B cell (primary cell): ENCODE results near the gene DENND1A. TPM values are rescaled to one million over a fixed set of nuclear protein-coding genes. Genes with fewer than 3 reads are reported as not detected.

Experiments used
- ATAC-seq: fragments of 200-7000 bp; cut with Tn5 transposase; one replicate; pipeline ENCODE4 v1.10.0; 2021; ENCODE audit warnings: low read depth, mild to moderate bottlenecking, moderate number of reproducible peaks, moderate library complexity
- CTCF ChIA-PET: fragments of 350-600 bp; sonication (Branson Sonifier 250); formaldehyde crosslinking; loops from one replicate; lab custom pipeline; 2021; ENCODE audit warnings: antibody characterized with exemption, inconsistent platforms; lab: Charles Lee
- POLR2A ChIA-PET: fragments of 350-600 bp; sonication (Branson Sonifier 250); formaldehyde crosslinking; loops from one replicate; lab custom pipeline; 2021; ENCODE audit warnings: antibody characterized with exemption; lab: Charles Lee
- DNase-seq: peaks from one replicate; pipeline ENCODE4 v3.0.0; 2013
- H2AFZ ChIP-seq: 2 replicates; pipeline ENCODE4 v1.6.1; 2012; ENCODE audit warnings: mild to moderate bottlenecking, low read depth, low read length; ENCODE audit not compliant: insufficient read depth, poor library complexity, severe bottlenecking
- H3K27ac ChIP-seq, 2 donors: 1 replicate in 1 of 2; 2 replicates in 1 of 2; pipeline ENCODE4 v1.5.1; 2012 to 2013; ENCODE audit warnings: low read length in 2 of 2, mild to moderate bottlenecking in 2 of 2, moderate library complexity in 1 of 2
- H3K27me3 ChIP-seq, 4 experiments: fragments of 200-600 bp in 1 of 4; sonication (generic) in 1 of 4; replicated peaks in 1 of 4; 1 replicate in 2 of 4; 2 replicates in 2 of 4; pipeline versions ENCODE4 v1.6.1 to v1.7.0; 2013 to 2016; ENCODE audit warnings: low read length in 3 of 4, mild to moderate bottlenecking in 2 of 4, mixed read lengths in 1 of 4, moderate library complexity in 1 of 4; ENCODE audit not compliant: insufficient read depth in 4 of 4, control insufficient read depth in 3 of 4; ENCODE audit errors: control extremely low read depth in 1 of 4
- H3K36me3 ChIP-seq, 2 experiments: replicated peaks in 1 of 2; 1 replicate in 1 of 2; 2 replicates in 1 of 2; pipeline versions ENCODE4 v1.6.1 to v1.7.1; 2013; ENCODE audit warnings: low read length in 1 of 2; ENCODE audit not compliant: insufficient read depth in 2 of 2, control insufficient read depth in 1 of 2; ENCODE audit errors: control extremely low read depth in 1 of 2, extremely low read depth in 1 of 2
- H3K4me1 ChIP-seq, 2 donors: fragments of 200-600 bp in 1 of 2; sonication (generic) in 1 of 2; 1 replicate in 1 of 2; 2 replicates in 1 of 2; pipeline versions ENCODE4 v1.5.1 to v1.6.1; 2013 to 2017; ENCODE audit warnings: low read length in 2 of 2; ENCODE audit not compliant: control insufficient read depth in 2 of 2, insufficient read depth in 2 of 2
- H3K4me2 ChIP-seq: replicated peaks from 2 replicates; pipeline ENCODE3; 2012; ENCODE audit warnings: mild to moderate bottlenecking, low read depth, low read length; ENCODE audit not compliant: poor library complexity, severe bottlenecking
- H3K4me3 ChIP-seq, 5 experiments: fragments of 200-600 bp in 1 of 5; sonication (generic) in 1 of 5; 1 replicate in 3 of 5; 2 replicates in 2 of 5; pipeline versions ENCODE4 v1.5.1 to v1.7.0; 2011 to 2016; ENCODE audit warnings: low read length in 4 of 5, mild to moderate bottlenecking in 4 of 5, low read depth in 2 of 5, control low read depth in 1 of 5, moderate library complexity in 1 of 5; ENCODE audit not compliant: insufficient read depth in 1 of 5; ENCODE audit errors: control extremely low read depth in 1 of 5, extremely low read depth in 1 of 5
- H3K79me2 ChIP-seq: fragments of 200-600 bp; sonication (generic); one replicate; pipeline ENCODE4 v1.6.0; 2016; ENCODE audit warnings: low read length; ENCODE audit not compliant: control insufficient read depth, insufficient read depth
- H3K9ac ChIP-seq: fragments of 200-600 bp; sonication (generic); 2 replicates; pipeline ENCODE4 v1.6.1; 2017; ENCODE audit warnings: mild to moderate bottlenecking, low read length, moderate library complexity
- H3K9me3 ChIP-seq, 3 donors: one replicate each; pipeline versions ENCODE4 v1.6.1 to v1.7.1; 2013; ENCODE audit warnings: low read length in 2 of 3; ENCODE audit not compliant: control insufficient read depth in 2 of 3, insufficient read depth in 1 of 3; ENCODE audit errors: control extremely low read depth in 1 of 3
- H4K20me1 ChIP-seq: 2 replicates; pipeline ENCODE4 v1.6.0; 2012; ENCODE audit warnings: mild to moderate bottlenecking, low read length; ENCODE audit not compliant: insufficient read depth, control insufficient read depth, poor library complexity, severe bottlenecking
- H3K27ac Mint-ChIP-seq: one replicate; pipeline ENCODE4 v1.8.0; 2021; ENCODE audit warnings: mixed read lengths
- H3K27me3 Mint-ChIP-seq: one replicate; pipeline ENCODE4 v1.8.0; 2021; ENCODE audit warnings: mixed read lengths
- H3K4me1 Mint-ChIP-seq: one replicate; pipeline ENCODE4 v1.8.0; 2021; ENCODE audit warnings: mixed read lengths
- H3K4me3 Mint-ChIP-seq: one replicate; pipeline ENCODE4 v1.8.0; 2021; ENCODE audit warnings: mixed read lengths
- H3K9me3 Mint-ChIP-seq: one replicate; pipeline ENCODE4 v1.8.0; 2022; ENCODE audit warnings: mixed read lengths; ENCODE audit not compliant: insufficient read depth
- EZH2 ChIP-seq: IDR thresholded peaks from 2 replicates; pipeline ENCODE4 v1.6.1; 2012; ENCODE audit warnings: borderline replicate concordance, low read depth, mild to moderate bottlenecking, moderate library complexity, low read length; ENCODE audit not compliant: insufficient read depth, poor library complexity, severe bottlenecking
- WGBS: methylation state at CpG from one replicate; pipeline ENCODE4 v1.1.5; 2013; ENCODE audit warnings: missing lambda C conversion rate; ENCODE audit not compliant: insufficient coverage; 5-methylcytosine and 5-hydroxymethylcytosine counted together
- intact Hi-C: fragments of 100-400 bp; cut with micrococcal nuclease; formaldehyde crosslinking; loops from one replicate; pipeline ENCODE4 v1.10.0; 2022
- polyA plus RNA-seq: library from polyadenylated mRNA; depleted of rRNA; stranded (reverse); fragments of >200 nt; gene quantifications from 2 replicates; pipeline ENCODE4 v1.2.3, GENCODE V29; 2012
- total RNA-seq, 2 donors: library from RNA; stranded (reverse); fragments of 120-200 nt in 1 of 2; gene quantifications; 1 replicate in 1 of 2; 2 replicates in 1 of 2; pipeline versions ENCODE4 v1.2.3 to v1.2.4, GENCODE V29; 2013 to 2022
- TF ChIP-seq, protein P1 (sequence below): fragments of 200-600 bp; IDR thresholded peaks from one replicate; pipeline ENCODE4 v1.8.0; 2022; ENCODE audit warnings: antibody characterized with exemption, mild to moderate bottlenecking

The DENND1A gene
- total and polyA plus RNA-seq, 2 donors (not counting 1 experiment from before 2014, with no cell fraction given), result 10.8 to 26.0 TPM

DNA sequence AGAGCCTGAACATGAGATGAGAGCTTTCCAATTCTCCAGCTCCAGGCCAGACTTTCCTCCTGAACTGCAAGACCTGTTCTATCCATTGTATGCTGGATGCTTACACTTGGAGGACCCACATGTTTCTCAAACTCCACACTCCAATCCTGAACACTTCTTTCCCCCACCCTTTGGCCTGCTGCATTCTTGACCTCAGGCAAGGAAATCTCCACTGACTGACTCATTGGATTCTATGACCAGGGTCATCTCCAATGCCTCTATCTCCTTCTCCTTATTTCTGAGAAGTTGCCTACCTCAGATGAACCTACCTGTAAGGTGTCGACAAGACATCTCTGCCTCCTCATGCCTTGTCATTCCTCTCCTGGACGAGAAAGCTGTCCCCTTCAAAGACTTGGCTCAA lies 420.3 kb downstream of the DENND1A start:
- H3K27me3 ChIP-seq, result no peaks in the 10 kb centered on the region
- no peak overlapping the region for H3K4me3 ChIP-seq
- H4K20me1 ChIP-seq, result no peaks in the 10 kb centered on the region
- 96% methylated on average over 2 of the region's 2 CpGs for WGBS
- H2AFZ ChIP-seq, result no peak overlapping the region
- H3K27ac ChIP-seq, result no peak overlapping the region
- peaks cover 0 to 9% of the 10 kb centered on the region in 2 experiments for H3K36me3 ChIP-seq
- H3K4me3 Mint-ChIP-seq, result no peak overlapping the region
- H3K27ac Mint-ChIP-seq, result no peak overlapping the region
- H3K9ac ChIP-seq, result no peak overlapping the region
- DNase-seq (no peak), ATAC-seq (no peak)
- CTCF ChIA-PET, result no interaction called here
- POLR2A ChIA-PET, result no interaction called here
- no peaks in the 10 kb centered on the region for H3K27me3 Mint-ChIP-seq
- no peak overlapping the region for H3K4me2 ChIP-seq
- intact Hi-C loops, result no loop called here
- H3K9me3 ChIP-seq, result no peaks in the 10 kb centered on the region
- no peaks in the 10 kb centered on the region for H3K79me2 ChIP-seq
- H3K9me3 Mint-ChIP-seq, result no peaks in the 10 kb centered on the region
- no peaks in the 10 kb centered on the region for H3K4me1 ChIP-seq
- no peaks in the 10 kb centered on the region for H3K4me1 Mint-ChIP-seq
- TF ChIP-seq, protein P1, sequence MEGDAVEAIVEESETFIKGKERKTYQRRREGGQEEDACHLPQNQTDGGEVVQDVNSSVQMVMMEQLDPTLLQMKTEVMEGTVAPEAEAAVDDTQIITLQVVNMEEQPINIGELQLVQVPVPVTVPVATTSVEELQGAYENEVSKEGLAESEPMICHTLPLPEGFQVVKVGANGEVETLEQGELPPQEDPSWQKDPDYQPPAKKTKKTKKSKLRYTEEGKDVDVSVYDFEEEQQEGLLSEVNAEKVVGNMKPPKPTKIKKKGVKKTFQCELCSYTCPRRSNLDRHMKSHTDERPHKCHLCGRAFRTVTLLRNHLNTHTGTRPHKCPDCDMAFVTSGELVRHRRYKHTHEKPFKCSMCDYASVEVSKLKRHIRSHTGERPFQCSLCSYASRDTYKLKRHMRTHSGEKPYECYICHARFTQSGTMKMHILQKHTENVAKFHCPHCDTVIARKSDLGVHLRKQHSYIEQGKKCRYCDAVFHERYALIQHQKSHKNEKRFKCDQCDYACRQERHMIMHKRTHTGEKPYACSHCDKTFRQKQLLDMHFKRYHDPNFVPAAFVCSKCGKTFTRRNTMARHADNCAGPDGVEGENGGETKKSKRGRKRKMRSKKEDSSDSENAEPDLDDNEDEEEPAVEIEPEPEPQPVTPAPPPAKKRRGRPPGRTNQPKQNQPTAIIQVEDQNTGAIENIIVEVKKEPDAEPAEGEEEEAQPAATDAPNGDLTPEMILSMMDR, result no peak

GRCh38 chr9:123508048-123508447 lies 421.9 kb downstream of the DENND1A start:
- CTCF ChIA-PET, result no interaction called here
- Mint-ChIP-seq H3K27me3 (no peaks in the 10 kb centered on the region), H3K4me1 (no peaks in the 10 kb centered on the region), H3K27ac (no peak overlapping the region), H3K9me3 (no peaks in the 10 kb centered on the region), H3K4me3 (no peak overlapping the region)
- no peak for ATAC-seq
- Histone ChIP-seq H4K20me1 (no peaks in the 10 kb centered on the region), H3K27ac (no peak overlapping the region), H3K4me2 (no peak overlapping the region), H3K27me3 (no peaks in the 10 kb centered on the region), H3K4me3 (no peak overlapping the region), H3K4me1 (no peaks in the 10 kb centered on the region), H3K79me2 (no peaks in the 10 kb centered on the region), H3K36me3 (peaks cover 0 to 6% of the 10 kb centered on the region in 2 experiments), H2AFZ (no peak overlapping the region), H3K9ac (no peak overlapping the region), H3K9me3 (no peaks in the 10 kb centered on the region)
- WGBS, result 100% methylated on average over 3 of the region's 6 CpGs
- intact Hi-C loops, result no loop called here
- DNase-seq, result no peak
- POLR2A ChIA-PET, result no interaction called here
- TF ChIP-seq, protein P1, result no peak
- no peak for TF ChIP-seq EZH2
